ENCODE measurements around the gene KLRC4. TPM values are rescaled to one million over a fixed set of nuclear protein-coding genes. Genes with fewer than 3 reads are reported as not detected.
A peak's percentile ranks its signal among the peaks of the same experiment; 100 is the strongest.
"Not testable (repeated sequence)": the region's sequence is repeated elsewhere in the genome, so short reads cannot be mapped to it uniquely, and the experiment has no call there.

The KLRC4 gene
- total RNA-seq, 3 donors from 2014 or later = 0.72 to 1.7 (median 1.4) TPM

DNA sequence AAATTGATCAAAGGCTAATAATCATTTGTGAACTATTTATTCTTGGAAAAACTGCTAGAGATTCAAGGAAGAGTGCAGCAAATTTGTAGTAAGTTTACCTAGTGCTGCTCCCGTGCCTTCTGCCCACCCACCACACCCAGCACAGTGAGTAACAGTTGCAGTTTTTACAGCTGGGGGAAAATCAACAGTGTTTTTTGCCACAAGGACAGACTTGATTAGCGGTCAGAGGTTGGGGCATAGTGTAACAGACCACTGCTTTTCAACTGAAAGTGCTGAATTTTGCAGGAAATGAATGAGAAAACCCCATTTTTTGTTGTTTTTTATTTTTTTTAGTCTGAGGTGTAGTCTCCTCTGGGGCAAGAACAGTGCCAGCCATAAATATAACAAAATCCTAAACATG lies 12.3 kb downstream of the KLRC4 start:
- no peaks in the 10 kb centered on the region for H3K9me3 ChIP-seq
- TF ChIP-seq, protein P1, sequence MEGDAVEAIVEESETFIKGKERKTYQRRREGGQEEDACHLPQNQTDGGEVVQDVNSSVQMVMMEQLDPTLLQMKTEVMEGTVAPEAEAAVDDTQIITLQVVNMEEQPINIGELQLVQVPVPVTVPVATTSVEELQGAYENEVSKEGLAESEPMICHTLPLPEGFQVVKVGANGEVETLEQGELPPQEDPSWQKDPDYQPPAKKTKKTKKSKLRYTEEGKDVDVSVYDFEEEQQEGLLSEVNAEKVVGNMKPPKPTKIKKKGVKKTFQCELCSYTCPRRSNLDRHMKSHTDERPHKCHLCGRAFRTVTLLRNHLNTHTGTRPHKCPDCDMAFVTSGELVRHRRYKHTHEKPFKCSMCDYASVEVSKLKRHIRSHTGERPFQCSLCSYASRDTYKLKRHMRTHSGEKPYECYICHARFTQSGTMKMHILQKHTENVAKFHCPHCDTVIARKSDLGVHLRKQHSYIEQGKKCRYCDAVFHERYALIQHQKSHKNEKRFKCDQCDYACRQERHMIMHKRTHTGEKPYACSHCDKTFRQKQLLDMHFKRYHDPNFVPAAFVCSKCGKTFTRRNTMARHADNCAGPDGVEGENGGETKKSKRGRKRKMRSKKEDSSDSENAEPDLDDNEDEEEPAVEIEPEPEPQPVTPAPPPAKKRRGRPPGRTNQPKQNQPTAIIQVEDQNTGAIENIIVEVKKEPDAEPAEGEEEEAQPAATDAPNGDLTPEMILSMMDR (IDR thresholded peaks at IDR 0.05) = no peak
- DNase-seq = no peak
- H3K4me3 ChIP-seq = no peak overlapping the region
- intact Hi-C loops (cut with DNase I, micrococcal nuclease) = no loop called here
- H3K36me3 ChIP-seq (ENCODE audit: low read depth) = no peaks in the 10 kb centered on the region
- H3K4me1 ChIP-seq (ENCODE audit: low read depth) = peaks cover 15% of the 10 kb centered on the region
- peak; percentile 47 for ATAC-seq

DNA sequence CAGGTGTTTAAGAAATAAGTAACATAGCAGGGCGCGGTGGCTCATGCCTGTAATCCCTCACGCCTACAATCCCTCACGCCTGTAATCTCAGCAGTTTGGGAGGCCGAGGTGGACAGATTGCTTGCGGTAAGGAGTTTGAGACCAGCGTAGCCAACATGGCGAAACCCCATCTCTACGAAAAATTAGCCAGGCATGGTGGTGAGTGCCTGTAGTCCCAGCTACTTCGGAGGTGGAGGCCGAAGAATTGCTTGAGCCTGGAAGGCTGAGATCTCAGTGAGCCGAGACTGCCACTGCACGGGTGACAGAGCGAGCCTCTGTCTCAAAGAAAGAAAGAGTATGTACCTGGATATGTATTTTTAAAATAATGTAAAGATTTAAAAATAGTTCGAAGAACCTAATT lies 13.4 kb downstream of the KLRC4 start:
- DNase-seq; H3K9me3 ChIP-seq; intact Hi-C loops (cut with DNase I, micrococcal nuclease); ATAC-seq; H3K4me3 ChIP-seq; H3K36me3 ChIP-seq (ENCODE audit: low read depth): not testable (repeated sequence)
- H3K4me1 ChIP-seq (ENCODE audit: low read depth) = peaks cover 15% of the 10 kb centered on the region

DNA sequence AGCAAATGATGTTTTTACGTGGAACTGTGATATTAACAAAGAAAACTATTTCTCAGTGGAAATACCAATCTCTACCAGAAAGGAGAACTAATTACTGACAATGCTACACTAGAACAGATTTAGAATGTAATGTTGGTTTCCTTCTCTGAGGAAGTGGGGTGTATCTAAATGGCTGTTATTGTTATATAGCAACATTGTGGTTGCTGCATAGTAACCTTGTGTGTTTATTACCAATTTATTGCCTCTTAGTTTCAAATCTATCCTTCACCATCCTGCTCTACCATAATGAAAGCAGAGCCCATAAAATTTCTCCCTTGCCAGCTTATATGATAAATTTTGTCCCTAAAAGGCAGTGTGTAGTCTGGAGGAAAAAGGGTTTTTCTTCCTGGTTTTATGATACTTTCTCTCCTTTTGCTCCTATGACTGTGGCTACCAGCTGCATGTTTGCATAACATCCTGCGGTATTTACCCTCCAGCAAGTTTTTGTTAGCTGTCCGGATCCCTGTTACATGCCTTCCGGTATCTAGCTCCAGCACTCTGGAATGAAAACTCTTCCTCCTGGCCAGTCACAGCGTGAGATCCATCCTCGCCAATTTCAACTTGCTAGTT lies 14.1 kb downstream of the KLRC4 start:
- no peaks in the 10 kb centered on the region for H3K9me3 ChIP-seq
- H3K4me3 ChIP-seq = no peak overlapping the region
- TF ChIP-seq, protein P1 (IDR thresholded peaks at IDR 0.05) = no peak
- intact Hi-C loops (cut with DNase I, micrococcal nuclease) = no loop called here
- H3K36me3 ChIP-seq (ENCODE audit: low read depth) = no peaks in the 10 kb centered on the region
- DNase-seq (peak in 1 of 3 donors; percentile 53), ATAC-seq (peak; percentile 92)
- peaks cover 15% of the 10 kb centered on the region for H3K4me1 ChIP-seq (ENCODE audit: low read depth)

DNA sequence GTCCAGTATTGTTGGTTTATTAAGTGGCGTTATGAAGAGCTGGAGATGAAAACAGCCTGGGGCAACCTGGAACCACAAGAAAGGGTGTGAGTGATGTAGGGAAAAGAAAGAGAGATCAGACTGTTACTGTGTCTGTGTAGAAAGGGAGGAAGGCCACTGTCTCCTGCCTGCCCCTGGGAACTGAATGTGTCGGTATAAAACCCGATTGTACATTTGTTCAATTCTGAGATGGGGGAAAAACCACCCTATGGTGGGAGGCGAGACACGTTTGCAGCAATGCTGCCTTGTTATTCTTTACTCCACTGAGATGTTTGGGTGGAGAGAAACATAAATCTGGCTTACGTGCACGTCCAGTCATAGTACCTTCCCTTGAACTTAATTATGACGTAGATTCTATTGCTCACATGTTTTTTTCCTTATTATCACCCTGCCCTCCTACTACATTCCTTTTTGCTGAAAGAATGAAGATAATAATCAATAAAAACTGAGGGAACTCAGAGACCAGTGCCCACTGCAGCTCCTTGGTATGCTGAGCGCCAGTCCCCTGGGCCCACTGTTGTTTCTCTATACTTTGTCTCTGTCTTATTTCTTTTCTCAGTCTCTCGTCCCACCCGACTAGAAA lies 14.9 kb downstream of the KLRC4 start:
- peaks cover 15% of the 10 kb centered on the region for H3K4me1 ChIP-seq (ENCODE audit: low read depth)
- DNase-seq; intact Hi-C loops (cut with DNase I, micrococcal nuclease); H3K9me3 ChIP-seq; ATAC-seq; H3K4me3 ChIP-seq; H3K36me3 ChIP-seq (ENCODE audit: low read depth): not testable (repeated sequence)

DNA sequence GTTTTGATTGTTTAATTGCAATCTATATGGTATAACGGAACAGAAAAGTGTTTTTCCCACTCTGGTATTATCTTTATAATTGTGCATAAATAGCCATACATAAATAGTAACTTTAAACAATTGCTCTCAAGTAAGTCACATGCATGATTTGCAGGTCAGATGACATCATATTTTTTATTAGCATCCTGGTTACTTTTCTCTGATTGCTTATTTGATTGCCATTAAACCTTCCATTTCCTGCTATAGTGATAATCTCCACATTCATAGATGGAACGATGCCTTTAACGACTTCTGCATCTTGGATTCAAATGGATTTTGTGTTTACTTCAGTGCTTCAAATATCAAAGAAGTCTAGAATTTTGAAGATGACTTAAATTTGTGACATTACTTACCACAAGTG lies 16.3 kb downstream of the KLRC4 start:
- TF ChIP-seq, protein P1 (IDR thresholded peaks at IDR 0.05) = no peak
- no peaks in the 10 kb centered on the region for H3K36me3 ChIP-seq (ENCODE audit: low read depth)
- no peaks in the 10 kb centered on the region for H3K9me3 ChIP-seq
- ATAC-seq (no peak), DNase-seq (no peak)
- intact Hi-C loops (cut with DNase I, micrococcal nuclease) = no loop called here
- no peak overlapping the region for H3K4me3 ChIP-seq
- H3K4me1 ChIP-seq (ENCODE audit: low read depth) = peaks cover 15% of the 10 kb centered on the region

DNA sequence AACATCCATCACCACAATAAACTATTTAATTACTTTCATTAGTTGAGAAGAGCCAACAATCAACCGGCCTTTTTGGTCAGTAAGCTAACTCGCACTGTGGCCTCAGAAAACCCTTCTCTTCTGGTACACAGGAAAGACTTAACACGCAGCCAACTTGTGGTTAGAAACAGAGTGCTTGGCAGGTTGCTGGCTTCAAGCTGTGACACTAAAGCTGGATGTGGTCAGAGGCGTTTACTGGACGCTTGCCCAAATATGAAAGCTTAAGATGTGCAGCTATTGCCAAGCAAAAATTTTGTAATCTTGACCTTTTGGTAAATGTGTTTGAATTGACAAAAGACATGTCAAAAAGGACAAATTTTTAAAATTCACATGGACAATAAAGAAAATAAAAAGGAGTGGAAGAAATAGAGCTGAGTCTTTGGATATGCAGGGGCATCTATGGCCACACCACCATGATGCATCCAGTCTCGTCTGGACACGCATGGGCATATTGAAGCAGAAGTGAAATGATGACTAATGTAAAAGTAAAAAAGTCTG lies 17.1 kb downstream of the KLRC4 start:
- Histone ChIP-seq H3K36me3 (ENCODE audit: low read depth) (no peaks in the 10 kb centered on the region), H3K9me3 (no peaks in the 10 kb centered on the region), H3K4me1 (ENCODE audit: low read depth) (peaks cover 15% of the 10 kb centered on the region), H3K4me3 (no peak overlapping the region)
- peak; percentile 25 for ATAC-seq
- peak in 1 of 3 donors; percentile 55 for DNase-seq
- TF ChIP-seq, protein P1 (IDR thresholded peaks at IDR 0.05) = no peak
- intact Hi-C loops (cut with DNase I, micrococcal nuclease) = no loop called here

DNA sequence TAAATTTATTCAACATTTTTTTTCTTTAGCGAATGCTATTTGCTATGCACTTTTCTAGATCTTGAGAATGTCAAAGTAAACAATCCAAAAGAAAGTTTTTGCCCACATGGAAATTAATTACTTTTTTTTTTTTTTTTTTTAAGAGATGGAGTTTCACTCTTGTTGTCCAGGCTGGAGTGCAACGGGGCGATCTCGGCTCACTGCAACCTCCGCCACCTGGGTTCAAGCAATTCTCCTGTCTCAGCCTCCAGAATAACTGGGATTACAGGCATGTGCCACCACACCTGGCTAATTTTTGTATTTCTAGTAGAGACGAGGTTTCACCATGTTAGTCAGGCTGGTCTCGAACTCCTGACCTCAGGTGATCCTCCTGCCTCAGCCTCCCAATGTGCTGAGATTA lies 18.6 kb downstream of the KLRC4 start:
- intact Hi-C loops (cut with DNase I, micrococcal nuclease); H3K36me3 ChIP-seq (ENCODE audit: low read depth); DNase-seq; H3K4me3 ChIP-seq; H3K4me1 ChIP-seq (ENCODE audit: low read depth); ATAC-seq; H3K9me3 ChIP-seq: not testable (repeated sequence)

Measured in mucosa of descending colon (tissue), 3 donors.